Cerebellar nuclear complex (tissue), 1 donor: Measurements from ENCODE around the gene TSPAN5.
A peak's percentile ranks its signal among the peaks of the same experiment; 100 is the strongest.

Experiments
- DNase-seq, 2 experiments: peaks; one replicate each; lab custom pipeline; 2025; lab: John Stamatoyannopoulos, UW

The TSPAN5 gene

DNA sequence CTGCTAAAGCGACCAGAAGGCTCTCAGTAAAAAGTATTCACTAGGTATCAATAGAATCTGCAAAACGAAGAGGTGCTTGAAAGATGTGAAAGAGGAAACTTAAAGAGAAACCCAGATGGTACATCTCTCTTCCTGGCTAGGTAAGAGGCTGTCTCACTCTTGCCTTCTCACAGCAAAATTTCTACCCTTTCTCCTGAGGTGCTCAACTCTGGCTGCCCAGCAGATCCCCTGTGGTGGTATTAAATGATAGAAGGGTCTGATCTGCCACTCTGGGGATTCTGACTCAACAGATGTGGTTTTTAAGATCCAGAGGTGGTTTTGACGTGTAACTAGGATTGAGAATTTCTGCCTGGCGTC lies 14.9 kb upstream of the TSPAN5 start:
- DNase-seq: no peak

DNA sequence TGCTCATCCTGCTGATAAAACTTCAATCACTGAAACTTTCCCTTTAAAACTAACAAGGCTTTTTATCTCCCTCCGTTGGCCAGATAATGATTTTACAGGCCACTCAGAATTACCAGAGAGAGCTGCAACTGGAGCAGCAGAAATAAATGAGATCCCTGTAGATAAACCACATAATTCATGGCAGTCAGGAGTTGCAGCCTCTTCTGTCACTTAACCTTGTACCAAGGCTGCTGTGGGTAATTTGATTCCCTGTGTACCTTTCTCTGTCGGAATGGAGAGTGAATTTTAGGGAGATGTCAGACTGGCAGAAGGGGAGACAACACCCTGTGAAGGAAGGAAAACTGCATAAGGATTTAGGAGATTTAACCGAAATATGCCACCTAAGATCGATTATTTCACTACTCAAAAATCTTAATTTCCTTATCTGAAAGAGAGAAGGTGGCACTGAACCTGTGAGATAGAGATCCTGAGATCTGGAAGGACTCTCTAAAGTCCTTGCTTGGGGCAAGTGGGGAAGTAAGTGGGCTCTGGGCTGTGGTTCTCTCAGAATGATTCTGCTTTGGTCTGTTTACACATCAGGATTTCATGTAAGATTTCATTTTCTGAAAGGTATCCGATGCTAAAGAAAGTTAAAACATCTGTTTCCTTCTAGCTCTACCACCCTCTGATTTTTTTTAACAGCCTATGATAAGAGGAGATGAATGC lies 14.3 kb upstream of the TSPAN5 start:
- no peak for DNase-seq

DNA sequence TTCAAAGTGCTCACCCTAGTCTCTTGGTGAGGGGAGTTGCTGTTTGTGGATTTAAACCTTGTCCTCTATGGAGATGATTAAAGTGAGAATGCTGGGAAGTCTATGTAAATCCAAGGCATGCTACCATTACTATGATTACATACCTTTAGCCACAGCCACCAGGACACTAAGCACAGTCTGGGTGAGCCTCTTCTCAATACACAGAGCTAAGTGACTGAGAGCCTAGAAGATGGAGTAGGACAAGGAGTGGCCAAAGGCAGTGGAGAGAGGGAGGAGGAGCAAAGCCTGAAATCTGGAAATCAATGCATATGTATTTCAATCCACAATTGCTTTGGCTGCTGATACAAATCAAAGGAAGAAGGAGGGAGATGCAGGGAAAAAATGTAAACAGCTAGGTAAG lies 12.7 kb upstream of the TSPAN5 start:
- DNase-seq: no peak

DNA sequence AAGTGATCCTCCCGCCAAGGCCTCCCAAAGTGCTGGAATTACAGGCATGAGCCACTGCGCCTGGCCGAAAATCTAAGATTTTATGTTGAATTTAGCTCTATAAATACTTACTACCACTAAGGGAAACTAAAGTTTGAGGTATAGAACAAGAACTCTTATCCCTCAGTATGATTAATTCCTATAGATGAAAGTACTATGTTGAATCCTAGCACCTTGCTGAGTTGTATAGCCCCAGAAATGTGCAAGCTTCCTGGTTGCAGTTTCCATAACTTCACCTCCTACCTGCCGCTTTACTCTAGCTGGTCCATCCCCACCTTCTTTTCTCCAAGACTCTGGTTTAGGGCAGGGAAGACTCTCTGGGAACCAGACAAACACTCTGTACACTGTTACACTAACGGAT lies 11.8 kb upstream of the TSPAN5 start:
- no peak for DNase-seq

DNA sequence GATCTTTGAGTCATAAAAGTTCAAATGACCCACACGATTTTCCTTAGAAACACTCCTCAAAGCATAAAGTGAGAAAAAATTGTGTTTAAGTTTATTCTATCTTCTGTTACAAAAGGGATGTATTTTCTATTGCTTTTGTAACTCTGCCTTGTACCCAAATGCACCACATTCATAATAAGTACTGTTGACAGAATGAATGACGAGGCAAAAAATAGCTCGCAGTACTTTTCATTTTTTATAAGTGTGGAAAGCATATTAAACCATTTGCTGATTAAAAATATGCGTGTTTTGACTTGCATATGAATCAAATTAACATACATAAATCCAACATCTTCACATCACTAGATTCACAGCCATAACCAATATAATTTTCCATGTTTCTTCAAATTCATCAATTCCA lies 11.2 kb upstream of the TSPAN5 start:
- no peak for DNase-seq

DNA sequence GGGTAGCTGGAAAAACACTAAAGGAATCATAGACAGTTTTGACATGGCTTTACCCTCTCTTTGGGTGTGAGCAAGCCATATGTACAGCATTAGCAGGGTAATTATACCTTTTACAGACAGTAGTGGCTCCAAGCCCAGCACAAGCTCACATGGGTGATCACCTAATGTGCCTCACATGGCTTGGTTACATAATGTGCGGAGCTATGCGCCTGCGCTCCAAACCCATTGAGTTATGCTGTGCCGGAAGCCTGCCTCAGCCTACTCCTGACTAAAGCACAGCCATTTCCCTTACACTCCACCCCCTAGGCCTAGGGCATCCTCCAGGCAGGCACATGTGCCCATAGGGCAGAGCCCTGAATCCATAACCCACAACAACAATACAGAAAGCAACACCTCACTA lies 6.5 kb upstream of the TSPAN5 start:
- DNase-seq: no peak

DNA sequence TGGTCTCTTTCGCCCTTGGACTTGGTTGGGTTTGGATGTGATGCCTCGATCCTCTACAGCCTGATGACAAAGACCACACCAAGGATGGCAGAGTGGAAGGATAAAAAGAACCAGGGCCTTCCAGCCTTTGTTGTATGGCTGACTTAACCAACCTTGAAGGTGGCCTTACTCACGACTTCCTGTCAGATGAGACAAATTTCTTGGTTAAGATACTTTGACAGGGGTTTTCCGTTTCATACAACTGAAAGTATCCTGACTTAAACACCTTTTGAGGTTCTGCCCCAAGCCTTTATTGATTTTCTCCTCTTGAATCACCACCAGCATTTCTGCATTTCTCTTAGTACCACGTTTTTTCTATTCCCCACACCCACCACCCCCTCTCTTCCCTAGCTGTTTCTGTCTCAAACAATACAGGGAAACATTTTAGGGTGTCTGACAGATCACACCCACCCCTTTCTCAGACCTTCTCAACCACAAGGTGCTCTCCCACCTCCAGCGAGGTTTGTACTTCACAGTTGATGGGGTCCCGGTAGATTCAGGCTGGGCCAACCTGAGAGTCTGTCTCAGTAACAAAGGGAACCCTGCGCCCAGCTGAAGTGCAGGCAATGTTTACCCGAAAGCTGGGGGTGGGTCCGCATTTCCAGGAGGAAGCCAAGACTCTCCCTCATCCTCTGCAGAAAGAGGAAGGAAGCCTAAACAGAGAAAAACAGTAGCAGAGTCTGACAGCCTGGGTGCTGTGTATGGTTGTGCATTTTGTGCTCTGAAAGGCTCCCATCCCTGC lies 5.0 kb upstream of the TSPAN5 start:
- no peak for DNase-seq

DNA sequence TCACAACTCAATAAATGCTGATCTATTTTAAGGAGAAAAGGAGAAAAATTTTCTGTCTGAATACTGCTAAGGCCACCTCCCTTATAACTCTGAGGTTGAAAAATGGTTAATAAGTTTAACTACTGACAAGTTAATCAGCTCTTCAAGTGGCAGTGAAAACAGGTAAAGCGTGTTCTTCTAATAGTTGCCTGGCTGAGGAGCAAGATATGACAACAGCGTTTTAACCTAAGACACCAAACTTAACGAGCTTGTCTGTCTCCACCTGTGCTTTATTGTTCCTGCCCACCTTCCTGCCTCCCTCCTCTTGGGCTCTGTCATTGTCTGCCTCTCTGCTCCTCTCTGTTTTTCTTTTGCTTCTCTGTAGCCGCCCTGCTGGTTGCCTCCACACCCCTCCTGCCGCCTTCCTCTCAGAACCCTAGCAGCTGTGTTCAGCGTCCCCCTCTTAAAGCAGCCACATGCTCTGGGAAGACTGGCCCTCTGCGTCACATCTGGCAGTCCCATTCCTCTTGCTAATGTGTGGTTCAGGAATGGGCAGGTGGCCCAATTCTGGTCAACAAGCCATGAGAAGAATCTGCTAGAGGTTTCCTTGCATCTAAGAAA lies 4.3 kb upstream of the TSPAN5 start:
- no peak for DNase-seq

DNA sequence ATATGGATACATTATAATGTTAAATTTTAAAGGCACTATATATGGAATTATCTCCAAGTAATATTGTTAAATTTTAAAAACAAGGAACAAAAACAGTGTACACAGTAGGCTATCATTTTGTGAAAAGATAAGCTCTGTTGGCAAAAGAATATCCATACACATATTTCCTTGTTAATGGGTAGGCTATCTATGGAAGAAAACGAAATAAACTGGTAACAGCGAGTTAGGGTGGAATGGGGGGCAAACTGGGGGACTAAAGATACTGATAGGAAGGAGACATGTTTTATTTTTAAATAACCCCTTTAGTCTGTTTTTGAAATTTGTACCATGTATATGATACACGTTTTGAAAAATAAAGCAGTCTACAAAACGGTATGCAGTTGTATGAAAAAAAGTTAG lies 3.6 kb upstream of the TSPAN5 start:
- DNase-seq: no peak

DNA sequence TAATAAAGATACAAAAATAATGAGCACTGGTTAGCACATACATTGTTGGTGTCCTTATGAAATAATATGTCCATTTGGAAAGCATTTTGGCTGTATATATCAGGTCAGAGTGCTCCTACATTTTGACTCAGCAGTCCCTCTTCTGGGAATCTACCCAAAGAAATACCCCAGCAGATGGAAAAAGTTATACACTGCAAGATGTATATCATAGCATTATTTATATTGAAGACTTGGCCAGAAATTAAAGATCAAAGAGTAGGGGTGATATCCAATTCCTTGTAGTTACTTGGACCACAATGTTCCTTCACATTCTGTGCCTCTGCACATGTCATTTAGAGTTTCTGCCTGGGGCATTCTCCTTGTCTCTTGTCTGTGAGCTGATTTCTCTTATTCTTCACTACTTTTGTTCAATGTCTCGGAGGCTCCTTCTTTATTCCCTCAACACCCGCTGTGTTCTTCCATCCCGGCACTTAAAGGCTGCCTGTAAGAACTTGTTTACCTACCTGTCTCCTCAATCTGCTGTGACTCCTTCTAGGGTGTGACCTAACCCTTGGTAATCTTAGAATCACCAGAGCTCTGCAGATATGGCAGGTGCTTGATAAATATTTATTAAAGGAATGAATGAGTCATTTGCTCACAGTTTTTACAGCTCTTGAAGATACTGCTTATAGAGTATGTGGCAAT lies 3.1 kb upstream of the TSPAN5 start:
- no peak for DNase-seq

DNA sequence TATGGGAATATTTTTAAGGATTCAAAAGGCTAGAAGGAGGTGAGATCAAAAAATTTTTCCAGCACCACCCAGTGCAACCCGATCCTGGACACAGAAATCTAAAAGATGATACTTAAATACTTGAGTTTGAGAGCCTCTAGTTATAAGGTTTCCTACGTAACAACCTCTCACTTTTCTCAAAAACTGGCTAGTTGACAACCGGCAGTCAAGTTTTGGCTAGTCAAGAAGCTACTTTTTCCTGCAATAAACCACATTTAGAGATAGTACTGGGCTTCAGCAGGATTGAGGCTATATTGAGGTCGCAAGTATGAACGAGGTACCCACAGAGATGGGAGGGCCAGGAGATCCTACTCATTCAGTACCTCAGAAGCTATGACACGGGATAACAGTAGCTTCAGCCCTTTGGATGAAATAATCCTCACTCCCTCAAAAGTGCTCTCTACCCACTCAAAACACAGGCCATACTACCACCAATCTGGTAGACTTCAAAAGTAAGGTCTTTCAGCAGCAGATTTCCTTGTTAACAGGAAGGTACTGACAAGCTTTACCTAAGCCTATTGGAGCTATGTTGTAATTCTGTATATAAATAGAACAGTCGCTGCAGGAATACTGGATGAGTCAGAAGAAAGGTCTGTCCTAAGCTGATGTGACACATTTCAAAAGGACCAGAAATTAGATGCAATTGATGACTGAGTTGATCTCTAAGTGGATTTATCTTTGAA lies 1.5 kb upstream of the TSPAN5 start:
- DNase-seq: peak in 1 of 2 experiments; percentile 39

DNA sequence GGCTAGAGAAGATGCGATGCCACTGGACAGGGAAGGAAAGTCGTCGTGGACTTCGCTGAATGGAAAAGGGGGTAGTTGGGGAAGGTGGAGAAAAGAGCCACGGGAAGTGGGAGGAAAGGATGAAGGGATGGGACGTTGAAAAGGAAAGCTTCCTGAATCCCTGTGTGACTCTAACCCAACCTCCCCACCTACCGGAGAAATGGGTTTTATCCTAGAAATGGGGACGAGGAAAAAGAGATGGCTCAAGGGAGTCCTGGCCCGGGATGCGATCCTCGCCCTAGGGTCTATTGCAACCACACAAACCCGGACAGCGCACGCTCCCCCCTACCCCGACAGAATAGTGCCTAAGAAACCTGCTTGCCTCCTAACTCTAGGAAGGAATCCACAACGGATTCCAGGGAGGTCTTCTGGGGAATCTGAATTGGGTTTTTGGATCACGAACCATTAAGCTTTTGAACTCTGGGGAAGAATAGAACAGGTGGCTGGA lies 738 bp upstream of the TSPAN5 start:
- no peak for DNase-seq

DNA sequence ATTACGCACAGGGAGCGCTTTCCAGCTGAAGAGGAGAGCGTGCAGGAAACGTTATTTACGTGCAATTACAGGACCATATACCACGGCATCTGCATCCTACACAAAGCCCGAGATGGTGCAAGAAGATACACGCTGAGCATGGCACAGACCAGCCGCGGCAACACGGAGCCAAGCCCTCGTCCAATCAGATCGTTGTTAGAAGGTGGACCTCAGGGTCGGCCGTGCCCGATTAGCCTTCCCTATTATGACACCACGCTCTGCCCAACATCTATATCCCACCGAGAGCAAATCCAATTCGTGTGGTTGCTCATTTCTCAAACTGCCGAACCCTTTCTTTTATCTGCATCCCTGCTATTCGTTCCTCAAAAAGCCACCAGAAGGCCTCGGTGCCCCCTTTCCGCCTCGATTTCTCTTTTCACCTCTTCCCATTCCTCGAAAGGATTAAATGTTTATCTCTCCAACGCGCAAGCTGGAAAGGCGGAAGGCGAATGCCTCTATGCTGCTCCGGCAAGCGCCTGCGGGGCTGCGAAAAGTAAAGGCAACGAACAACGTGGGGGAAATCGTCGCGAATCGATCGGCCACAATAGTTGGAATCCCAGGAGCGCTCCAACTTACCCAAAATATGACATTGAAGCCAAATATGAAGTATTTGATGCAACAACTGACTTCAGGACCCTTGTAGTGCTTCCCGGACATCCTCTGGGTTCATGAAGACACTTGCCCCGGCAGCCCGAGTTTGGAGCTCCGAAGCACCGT lies 702 bp downstream of the TSPAN5 start:
- DNase-seq: peak; percentile 34 to 71

DNA sequence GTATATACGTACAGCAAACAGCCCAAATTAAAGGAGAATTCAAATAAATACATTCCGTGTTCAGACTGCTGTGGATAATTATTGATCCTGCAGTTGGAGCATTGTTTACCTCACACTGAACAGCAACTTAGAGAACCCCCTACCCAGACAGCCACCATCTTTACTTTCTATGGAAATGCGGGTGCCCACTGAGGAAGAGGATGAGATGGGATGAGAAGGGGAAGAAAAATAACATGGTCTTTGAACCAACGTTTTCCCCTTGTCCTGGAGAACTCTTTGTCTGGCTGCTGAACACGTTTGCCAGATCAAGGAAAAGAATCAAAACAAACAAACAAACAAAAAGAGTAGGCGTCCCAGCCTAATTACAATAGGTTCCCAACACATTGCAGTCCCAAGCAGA lies 1.5 kb downstream of the TSPAN5 start:
- no peak for DNase-seq

DNA sequence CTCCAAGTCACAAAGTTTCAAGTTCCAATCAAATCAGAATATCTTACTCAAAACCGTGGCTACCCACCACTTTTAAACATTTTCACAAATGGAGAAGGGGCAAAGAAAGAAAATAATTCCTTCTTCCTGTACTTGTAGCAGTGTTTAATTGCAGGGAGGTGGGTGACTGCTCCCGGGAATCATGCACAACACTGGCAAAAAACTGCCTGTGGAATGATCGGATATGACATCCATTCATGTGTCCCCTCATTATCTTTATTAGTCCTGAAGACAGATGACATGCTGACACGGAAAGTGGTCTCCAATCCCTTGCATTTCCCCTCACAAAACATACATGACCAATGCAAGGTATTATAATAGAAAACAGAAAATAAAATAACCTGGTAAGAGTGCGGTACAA lies 2.0 kb downstream of the TSPAN5 start:
- no peak for DNase-seq

DNA sequence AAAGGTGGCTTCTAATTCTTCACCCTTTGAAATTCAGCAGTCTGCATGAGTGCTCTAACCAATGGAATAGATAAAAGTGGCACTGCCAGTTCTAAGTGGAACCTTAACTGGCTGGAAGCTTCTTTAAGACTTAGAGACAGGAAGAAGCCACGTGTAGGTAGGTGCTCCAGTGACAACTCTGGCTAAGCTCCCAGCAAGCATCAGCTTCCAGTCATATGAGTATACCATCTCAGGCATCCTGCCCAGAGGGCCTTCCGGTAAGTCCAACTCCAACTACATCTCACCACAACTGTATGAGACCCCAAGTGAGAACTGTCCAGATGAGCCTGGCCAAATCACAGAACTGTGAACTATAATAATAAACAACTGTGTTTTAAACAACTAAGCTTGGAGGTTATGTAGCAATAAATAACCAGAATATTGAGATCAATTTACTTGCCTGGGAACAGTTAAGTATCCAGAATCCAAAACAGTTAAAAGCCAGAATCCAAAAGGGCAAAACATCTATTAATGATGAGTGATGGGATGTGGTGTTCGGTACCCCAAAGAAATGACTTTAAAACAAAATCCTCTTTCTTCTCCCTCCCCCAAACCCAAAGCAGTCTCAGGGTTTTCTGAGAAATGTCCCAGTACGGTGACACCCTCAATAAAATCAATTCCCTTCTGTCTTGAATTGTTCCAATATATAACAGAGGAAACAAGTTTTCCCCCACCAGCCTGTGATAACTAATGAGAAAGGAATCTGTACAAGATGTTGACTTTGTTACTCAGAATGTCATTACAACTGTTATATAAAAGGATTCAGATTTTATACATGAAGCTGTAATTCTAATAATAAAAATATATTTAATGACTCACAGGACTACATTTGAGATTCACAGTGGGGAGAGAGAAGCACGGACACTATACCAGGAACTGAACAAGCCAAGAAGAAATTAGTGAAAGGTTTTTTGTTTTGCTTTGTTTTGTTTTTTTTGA lies 4.2 kb downstream of the TSPAN5 start:
- DNase-seq: no peak

DNA sequence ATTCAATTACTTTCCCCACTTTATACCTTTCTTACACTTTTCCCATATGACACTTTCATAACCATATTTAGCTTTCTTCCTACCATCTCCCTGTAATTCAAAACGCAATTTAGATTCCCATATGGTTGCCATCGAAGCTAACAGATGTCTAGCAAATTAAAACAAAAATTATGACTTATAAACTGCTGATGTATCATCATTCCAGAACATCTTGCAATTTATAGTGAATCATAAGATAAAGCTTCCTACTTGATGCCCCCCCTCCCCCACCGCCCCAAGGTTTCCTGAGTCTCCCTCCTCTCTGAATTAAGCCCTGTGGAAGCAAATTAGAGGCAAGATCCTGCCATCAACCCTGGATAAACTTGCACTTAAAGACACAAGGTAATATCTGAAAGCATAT lies 5.4 kb downstream of the TSPAN5 start:
- no peak for DNase-seq

DNA sequence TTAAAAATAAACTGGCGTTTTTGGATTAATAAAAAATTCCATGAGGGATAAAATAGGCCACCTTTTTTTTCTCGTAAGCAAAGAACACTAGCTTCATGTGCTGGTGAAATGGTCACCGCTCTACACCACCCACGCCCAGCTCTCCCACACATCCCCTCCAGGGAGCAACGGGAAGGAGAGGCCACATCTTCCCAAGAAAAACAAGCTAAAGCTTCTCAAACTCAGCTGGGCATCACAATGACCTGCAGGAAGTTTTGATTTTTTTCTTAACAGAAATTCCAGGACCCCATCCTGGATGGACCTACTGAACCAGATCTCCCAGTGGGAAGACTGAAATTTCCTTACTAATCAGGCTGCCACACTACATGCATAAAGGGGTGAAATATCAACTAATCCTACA lies 9.8 kb downstream of the TSPAN5 start:
- DNase-seq: no peak

DNA sequence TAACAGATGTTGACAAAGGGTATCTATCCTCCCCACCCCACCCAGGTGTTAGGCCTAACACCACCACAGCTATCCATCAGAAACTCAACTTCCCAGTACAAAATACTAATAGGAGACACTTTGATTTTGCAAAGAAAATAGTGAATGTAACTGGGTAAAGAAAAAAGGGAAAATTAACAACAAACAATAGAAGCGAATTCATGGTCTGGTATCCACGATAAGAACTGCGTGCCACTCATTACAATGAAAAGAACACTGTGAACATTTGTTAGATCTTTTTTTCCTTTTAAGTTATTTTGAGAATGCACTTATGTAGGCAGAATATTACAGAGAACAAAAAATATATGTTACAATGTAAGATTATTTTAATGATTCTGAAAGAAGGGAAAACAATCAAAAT lies 12.0 kb downstream of the TSPAN5 start:
- DNase-seq: no peak

DNA sequence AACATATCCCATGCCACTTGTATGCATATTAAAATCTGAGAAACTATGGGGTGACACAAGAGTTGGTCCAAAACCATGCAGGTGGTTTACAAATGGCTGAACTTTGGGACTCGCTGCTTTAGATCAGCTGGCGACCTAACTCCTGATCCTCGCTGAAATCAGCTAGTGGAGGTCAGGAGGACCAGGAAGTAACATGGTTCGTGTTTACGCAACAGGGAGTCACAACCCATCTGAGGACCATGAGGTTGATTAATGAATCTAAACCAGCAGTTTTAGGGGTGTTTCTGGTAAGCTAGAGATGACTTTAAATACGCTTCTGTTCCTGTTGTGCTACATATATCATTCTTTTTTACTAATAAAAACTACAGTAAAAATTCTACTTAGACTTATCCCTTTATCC lies 12.9 kb downstream of the TSPAN5 start:
- no peak for DNase-seq
